Ramos (cell line): ENCODE data around the gene RPS15A.
"Not testable (repeated sequence)": the region's sequence is repeated elsewhere in the genome, so short reads cannot be mapped to it uniquely, and the experiment has no call there.

Source experiments
- in situ Hi-C: fragments of 300-500 bp; cut with MboI; formaldehyde crosslinking; loops from one replicate; pipeline ENCODE4 v1.14.3; 2022; ENCODE audit warnings: low sequenced_read_pairs; ENCODE audit not compliant: unreplicated experiment

Gene RPS15A

DNA sequence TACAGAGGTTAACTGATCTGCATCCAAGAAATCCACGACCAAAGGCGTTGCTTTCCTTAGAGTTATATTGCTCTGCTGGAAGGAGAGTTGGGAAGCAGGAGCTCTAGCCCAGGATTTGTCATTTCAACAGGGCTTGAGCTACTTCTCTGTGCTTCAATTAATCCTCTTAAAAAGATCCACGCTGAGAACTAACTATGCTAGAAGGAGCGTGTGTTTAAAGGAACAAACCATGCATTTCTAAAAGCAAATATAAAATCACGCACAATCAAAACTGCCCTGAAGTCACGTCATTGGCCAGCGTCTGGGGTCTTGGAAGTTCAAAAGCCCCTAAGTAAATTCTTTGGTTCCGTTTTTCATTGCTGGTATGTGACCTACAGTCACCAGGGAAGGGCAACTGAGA is 10.2 kb upstream of the RPS15A start:
- in situ Hi-C loops = loop anchor here (10.0 kb wide), 1 partner anchor 165 kb away; no protein-coding TSS in a partner anchor

DNA sequence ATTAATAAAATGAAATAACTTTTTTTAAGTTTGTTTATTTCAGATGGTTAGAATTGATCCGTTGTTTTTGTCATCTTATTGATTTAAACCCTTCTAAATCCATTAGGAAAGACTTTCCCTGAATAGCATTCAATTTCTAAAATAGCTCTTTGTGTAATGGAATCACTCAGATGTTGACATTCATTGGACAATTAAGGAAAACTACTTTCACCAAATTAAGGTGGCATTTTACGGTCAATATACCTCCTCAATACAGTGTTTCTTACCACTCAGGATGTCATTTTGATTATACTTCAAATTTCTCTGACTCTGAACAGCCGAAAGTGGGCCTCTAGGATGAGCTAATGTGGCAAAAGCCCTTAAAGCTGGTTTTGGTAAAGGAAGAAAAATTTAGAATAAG is 9.4 kb upstream of the RPS15A start:
- in situ Hi-C loops = loop anchor here (25.0 kb wide), 1 partner anchor 738 kb away; no protein-coding TSS in a partner anchor

DNA sequence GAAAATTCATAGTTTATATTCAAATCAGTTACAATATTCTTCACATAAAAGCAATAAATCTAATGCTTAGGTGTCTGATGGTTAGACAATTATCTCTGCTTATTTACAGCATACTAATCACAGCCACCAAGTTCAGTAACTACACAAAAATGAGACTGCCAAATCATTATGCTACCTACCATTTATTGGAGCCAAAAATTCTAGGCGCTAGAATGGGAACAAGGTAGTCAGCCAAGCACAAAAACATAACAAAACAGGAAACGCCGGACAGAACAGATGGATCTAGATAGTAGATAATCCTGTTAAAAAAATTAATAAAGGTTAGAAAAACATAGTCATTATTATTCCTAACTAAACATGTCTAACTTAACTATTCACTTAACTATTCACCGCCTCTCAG is 7.6 kb upstream of the RPS15A start:
- in situ Hi-C loops = loop anchor here (25.0 kb wide), 1 partner anchor 740 kb away; no protein-coding TSS in a partner anchor

GRCh38 chr16:18796377-18796776 is 6.2 kb upstream of the RPS15A start:
- in situ Hi-C loops = loop anchor here (25.0 kb wide), 1 partner anchor 741 kb away; no protein-coding TSS in a partner anchor

DNA sequence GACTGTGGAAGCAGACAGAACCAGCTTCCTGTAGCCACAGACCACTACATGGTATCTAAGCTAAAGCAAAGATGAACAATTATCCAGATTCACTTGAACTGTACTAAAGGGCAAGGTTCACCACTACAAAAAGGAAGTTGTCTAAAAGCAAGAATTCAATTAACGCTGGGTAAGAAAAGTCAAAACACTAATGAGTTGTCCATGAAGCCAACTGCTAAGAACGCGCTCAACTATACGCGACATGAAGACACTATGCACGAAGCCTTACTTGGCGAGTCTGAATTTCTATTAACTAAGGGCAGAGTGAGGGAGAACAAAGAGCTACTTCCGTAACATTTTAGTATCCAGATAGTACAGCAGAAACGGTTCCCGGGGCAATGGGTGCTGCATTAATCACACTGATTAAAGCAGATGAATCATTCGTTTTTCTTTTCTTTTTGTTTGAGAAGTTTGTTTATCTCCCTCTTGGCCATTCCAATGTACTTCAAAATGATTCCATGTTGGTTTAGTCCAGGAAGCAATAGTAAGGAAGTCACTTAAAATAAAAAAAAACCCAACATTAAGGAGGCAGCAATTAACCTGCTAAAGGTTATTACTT is 2.8 kb upstream of the RPS15A start:
- in situ Hi-C loops = loop anchor here (25.0 kb wide), 1 partner anchor 744 kb away; no protein-coding TSS in a partner anchor

GRCh38 chr16:18789515-18789849 is 652 bp downstream of the RPS15A start:
- in situ Hi-C loops = loop anchor here (25.0 kb wide), 1 partner anchor 748 kb away; no protein-coding TSS in a partner anchor

- in situ Hi-C loops = loop anchor here (25.0 kb wide), 1 partner anchor 748 kb away; no protein-coding TSS in a partner anchor
Observed at GRCh38 chr16:18788828-18789514, 1.2 kb downstream of the RPS15A start.

DNA sequence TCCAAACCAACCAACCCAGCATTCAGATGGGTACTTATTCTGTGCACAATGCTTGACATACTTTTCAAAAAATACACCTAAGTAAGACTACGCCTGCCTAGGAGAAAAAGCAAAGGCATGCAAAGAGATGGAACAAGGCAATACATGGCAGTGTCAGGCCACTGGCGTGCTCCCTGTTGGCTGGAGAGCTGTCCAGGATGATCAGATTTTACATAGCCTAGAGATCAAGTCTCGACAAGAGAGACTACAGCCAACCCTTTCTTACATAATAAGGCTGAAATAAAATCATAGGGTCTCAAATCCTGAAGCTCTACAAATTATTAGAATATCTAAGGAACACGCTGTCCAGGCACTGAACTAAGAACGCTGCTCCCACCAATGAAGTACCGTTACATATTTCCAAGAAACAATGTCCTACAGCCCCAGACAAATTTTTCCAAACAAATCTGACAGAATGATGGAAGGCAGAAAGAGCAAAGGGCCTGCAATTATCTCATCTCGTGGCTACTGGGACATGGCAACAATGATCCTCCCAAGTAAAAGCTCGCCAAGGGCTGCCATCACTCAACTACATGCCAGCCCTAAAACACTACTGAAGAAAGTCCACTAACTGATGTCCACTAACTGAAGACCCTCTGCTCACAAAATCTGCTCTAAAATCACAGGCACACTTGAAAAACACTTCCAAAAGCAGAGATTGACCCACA is 5.1 kb downstream of the RPS15A start:
- in situ Hi-C loops = loop anchor here (25.0 kb wide), 1 partner anchor 752 kb away; no protein-coding TSS in a partner anchor

DNA sequence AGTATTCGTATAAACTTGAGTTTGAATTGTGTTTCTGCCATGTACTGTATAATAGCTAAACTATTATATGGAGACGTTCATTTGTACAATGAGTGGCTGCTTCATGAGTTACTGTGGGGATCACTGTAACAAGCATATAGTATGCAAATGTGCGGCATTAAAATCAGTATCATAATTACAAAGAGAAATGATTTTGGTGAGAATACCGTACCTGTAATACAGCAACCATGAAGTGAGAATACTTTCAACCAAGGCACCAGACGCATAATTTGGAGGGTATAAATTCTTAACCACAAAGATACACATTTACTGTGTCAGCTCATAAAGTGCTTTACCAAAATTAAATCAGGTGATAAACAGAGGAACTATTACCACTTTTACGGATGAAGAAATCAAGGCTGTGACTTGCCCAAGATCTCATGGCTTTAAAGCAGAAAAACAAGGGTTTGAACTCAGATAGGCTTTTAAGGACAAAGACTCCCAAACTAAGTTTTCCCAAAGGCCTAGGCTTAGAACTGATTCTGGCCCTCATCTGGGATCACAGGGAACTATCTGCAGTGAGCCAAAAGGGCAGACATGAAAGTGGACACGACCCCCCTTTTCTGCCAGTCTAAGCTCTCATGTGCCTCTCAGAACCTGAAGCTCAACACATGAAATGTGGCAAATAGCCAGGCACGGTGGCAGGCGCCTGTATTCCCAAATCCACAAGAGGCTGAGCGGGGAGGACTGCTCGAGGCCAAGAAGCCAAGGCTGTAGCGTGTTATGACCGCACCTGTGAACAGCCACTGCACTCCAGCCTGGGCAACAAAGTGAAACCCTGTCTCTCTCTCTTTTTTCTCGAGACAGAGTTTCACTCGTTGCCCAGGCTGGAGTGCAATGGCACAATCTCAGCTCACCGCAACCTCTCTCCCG is 6.4 kb downstream of the RPS15A start:
- in situ Hi-C loops = loop anchor here (25.0 kb wide), 1 partner anchor 754 kb away; no protein-coding TSS in a partner anchor

DNA sequence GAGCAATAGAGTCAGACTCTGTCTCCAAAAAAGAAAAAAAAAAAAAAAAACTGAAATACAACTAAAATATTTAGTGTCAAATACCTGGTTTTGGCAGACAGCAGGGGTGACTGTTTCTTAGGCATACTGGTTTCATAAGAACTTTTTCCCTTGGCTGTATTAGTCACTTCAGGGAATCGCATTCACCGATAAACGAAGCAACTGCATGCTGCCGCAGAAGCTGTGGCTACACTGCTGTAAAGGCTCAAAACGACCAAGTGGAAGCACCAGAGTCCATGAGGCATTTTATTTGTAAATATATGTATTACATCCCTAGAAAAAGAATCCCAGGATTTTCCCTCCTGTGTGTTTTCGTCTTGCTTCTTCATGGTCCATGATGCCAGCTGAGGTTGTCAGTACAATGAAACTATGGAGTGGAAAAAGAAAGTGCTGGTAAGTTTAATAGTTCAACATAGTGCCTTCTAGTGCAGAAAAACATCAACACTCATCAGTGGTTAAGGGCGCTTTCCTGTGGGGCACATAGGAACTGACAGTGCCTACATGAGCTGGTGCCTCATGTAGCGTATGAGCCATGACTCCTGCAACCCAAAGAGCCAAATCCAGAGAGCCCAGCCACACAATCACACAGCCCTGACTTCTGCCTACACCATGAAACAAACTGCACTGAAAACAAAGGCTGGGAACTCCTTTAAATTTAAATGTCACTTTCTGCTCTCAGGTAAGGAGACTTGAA is 7.3 kb downstream of the RPS15A start:
- in situ Hi-C loops = loop anchor here (25.0 kb wide), 1 partner anchor 754 kb away; no protein-coding TSS in a partner anchor

DNA sequence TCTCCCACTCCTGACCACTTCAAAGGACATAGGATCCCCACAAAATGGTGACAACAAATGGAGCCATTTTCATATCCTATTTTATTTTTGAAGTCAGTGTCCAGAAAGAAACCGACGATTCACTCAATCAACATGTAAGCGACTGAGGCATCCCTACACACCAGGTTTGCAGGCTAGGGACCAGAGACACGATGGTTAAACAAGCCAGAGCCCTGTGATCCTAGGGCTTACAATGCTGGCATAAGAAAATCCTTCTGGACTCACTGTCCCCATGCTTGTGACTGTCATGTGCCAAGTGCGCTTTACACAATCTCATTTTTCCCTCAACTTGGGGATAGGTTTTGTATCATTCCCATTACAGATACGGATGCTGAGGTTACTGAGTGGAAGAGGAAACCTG is 8.9 kb downstream of the RPS15A start:
- in situ Hi-C loops = loop anchor here (25.0 kb wide), 1 partner anchor 756 kb away; no protein-coding TSS in a partner anchor

GRCh38 chr16:18780460-18781026 is 9.6 kb downstream of the RPS15A start:
- in situ Hi-C loops = loop anchor here (25.0 kb wide), 1 partner anchor 757 kb away; no protein-coding TSS in a partner anchor

DNA sequence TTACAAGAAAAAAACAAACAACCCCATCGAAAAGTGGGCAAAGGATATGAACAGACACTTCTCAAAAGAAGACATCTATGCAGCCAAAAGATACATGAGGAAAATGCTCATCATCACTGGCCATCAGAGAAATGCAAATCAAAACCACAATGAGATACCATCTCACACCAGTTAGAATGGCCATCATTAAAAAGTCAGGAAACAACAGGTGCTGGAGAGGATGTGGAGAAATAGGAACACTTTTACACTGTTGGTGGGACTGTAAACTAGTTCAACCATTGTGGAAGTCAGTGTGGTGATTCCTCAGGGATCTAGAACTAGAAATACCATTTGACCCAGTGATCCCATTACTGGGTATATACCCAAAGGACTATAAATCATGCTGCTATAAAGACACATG is 12.5 kb downstream of the RPS15A start:
- in situ Hi-C loops = loop anchor here (25.0 kb wide), 1 partner anchor 760 kb away; no protein-coding TSS in a partner anchor

- in situ Hi-C loops = loop anchor here (25.0 kb wide), 1 partner anchor 761 kb away; no protein-coding TSS in a partner anchor
Observed at GRCh38 chr16:18776334-18776733, 13.8 kb downstream of the RPS15A start.

GRCh38 chr16:18774651-18775050 is 15.5 kb downstream of the RPS15A start:
- in situ Hi-C loops = loop anchor here (25.0 kb wide), 1 partner anchor 763 kb away; no protein-coding TSS in a partner anchor

DNA sequence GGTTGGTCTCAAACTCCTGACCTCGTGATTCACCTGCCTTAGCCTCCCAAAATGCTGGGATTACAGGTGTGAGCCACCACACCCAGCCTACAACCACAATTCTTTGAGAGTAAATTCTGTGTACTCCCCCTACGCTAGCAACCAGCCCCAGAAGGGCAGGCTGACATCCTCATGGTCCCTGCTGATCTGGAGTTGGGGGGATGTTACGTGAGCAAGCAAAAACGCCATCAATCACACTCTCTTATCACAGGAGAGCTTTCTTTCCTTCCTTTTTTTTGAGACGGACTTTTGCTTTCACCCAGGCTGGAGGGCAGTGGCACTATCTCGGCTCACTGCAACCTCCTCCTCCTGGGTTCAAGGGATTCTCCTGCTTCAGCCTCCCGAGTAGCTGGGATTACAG is 18.0 kb downstream of the RPS15A start:
- in situ Hi-C loops = not testable (repeated sequence)

- in situ Hi-C loops = not testable (repeated sequence)
Observed at GRCh38 chr16:18770336-18770962, 19.7 kb downstream of the RPS15A start.

- in situ Hi-C loops = not testable (repeated sequence)
Observed at GRCh38 chr16:18767217-18767616, 22.9 kb downstream of the RPS15A start.
